Endothelial cell of umbilical vein (primary cell): ENCODE data around the gene MBD3. TPM values are rescaled to one million over a fixed set of nuclear protein-coding genes. Genes with fewer than 3 reads are reported as not detected.
A peak's percentile ranks its signal among the peaks of the same experiment; 100 is the strongest.

ENCODE experiments used
- BruUV-seq: library from RNA; stranded (reverse); fragments of 400-500 nt; replicated peaks from 2 replicates; lab custom pipeline; 2021; lab: Mats Ljungman, UMichigan
- CTCF ChIA-PET: fragments of 300-600, 350-600 bp; sonication (Branson Sonifier 250); formaldehyde crosslinking; loops from one replicate; lab custom pipeline; 2021; ENCODE audit warnings: antibody characterized with exemption, inconsistent platforms; lab: Charles Lee
- POLR2A ChIA-PET: fragments of 300-600, 350-600 bp; sonication (Branson Sonifier 250); formaldehyde crosslinking; loops from one replicate; lab custom pipeline; 2021; ENCODE audit warnings: antibody characterized with exemption, inconsistent platforms; lab: Charles Lee
- DNase-seq: peaks from one replicate; pipeline ENCODE4 v3.0.0-alpha.2; 2011; ENCODE audit warnings: low read depth, low spot score
- FAIRE-seq: peaks from 2 replicates; lab custom pipeline; 2011; peaks lifted over from hg19 to GRCh38; lab: Jason Lieb, UNC
- H2AFZ ChIP-seq: 2 replicates; pipeline ENCODE4 v1.6.0; 2012; ENCODE audit warnings: low read depth, low read length, control low read depth, inconsistent platforms
- H3K27ac ChIP-seq: 2 replicates; pipeline ENCODE4 v1.5.1; 2011; ENCODE audit warnings: low read depth, mild to moderate bottlenecking, control low read depth, low read length, moderate library complexity; ENCODE audit not compliant: insufficient read depth
- H3K27me3 ChIP-seq, 2 experiments: 2 replicates each; pipeline versions ENCODE4 v1.6.0 to v1.6.1; 2011; ENCODE audit warnings: low read length in 2 of 2, mixed read lengths in 1 of 2; ENCODE audit not compliant: control insufficient read depth in 2 of 2, insufficient read depth in 2 of 2
- H3K36me3 ChIP-seq, 2 experiments: 2 replicates in 1 of 2; 3 replicates in 1 of 2; pipeline ENCODE4 v1.5.1; 2011; ENCODE audit warnings: low read length in 2 of 2, mild to moderate bottlenecking in 1 of 2, moderate library complexity in 1 of 2; ENCODE audit not compliant: control insufficient read depth in 2 of 2, insufficient read depth in 2 of 2; ENCODE audit errors: extremely low read depth in 1 of 2
- H3K4me1 ChIP-seq: 3 replicates; pipeline ENCODE4 v1.5.1; 2011; ENCODE audit warnings: mild to moderate bottlenecking, low read length; ENCODE audit not compliant: control insufficient read depth, insufficient read depth; ENCODE audit errors: extremely low read depth
- H3K4me2 ChIP-seq: 2 replicates; pipeline ENCODE4 v1.6.1; 2011; ENCODE audit warnings: low read length, control low read depth, mixed read lengths; ENCODE audit not compliant: insufficient read depth
- H3K4me3 ChIP-seq, 3 experiments: fragments of 200-600 bp in 1 of 3; sonication (generic), shearing (Covaris generic) in 1 of 3; replicated peaks in 1 of 3; 2 replicates each; pipeline ENCODE4 v1.5.1; 2011 to 2016; ENCODE audit warnings: control low read depth in 3 of 3, low read length in 3 of 3, mild to moderate bottlenecking in 2 of 3, inconsistent platforms in 1 of 3, low read depth in 1 of 3, moderate library complexity in 1 of 3; ENCODE audit not compliant: insufficient read depth in 1 of 3
- H3K79me2 ChIP-seq: 2 replicates; pipeline ENCODE4 v1.6.0; 2012; ENCODE audit warnings: low read length, inconsistent platforms; ENCODE audit not compliant: control insufficient read depth, insufficient read depth
- H3K9ac ChIP-seq: replicated peaks from 2 replicates; pipeline ENCODE3; 2011; ENCODE audit warnings: low read length, control low read depth; ENCODE audit not compliant: insufficient read depth; ENCODE audit errors: extremely low read depth
- H3K9me1 ChIP-seq: replicated peaks from 3 replicates; pipeline ENCODE4 v1.6.0; 2011; ENCODE audit warnings: mild to moderate bottlenecking, low read length; ENCODE audit not compliant: control insufficient read depth, insufficient read depth; ENCODE audit errors: extremely low read depth
- H3K9me3 ChIP-seq: replicated peaks from 2 replicates; pipeline ENCODE4 v1.5.1; 2012; ENCODE audit warnings: low read length, inconsistent platforms; ENCODE audit not compliant: control insufficient read depth, insufficient read depth
- H4K20me1 ChIP-seq: replicated peaks from 2 replicates; pipeline ENCODE3; 2011; ENCODE audit warnings: mild to moderate bottlenecking, low read length; ENCODE audit not compliant: control insufficient read depth, insufficient read depth; ENCODE audit errors: extremely low read depth
- CTCF ChIP-seq, 2 donors: IDR thresholded peaks; 1 replicate in 1 of 2; 2 replicates in 1 of 2; pipeline ENCODE4 v1.5.1; 2011; ENCODE audit warnings: low read length in 2 of 2, mild to moderate bottlenecking in 2 of 2, moderate library complexity in 2 of 2, control low read depth in 1 of 2, inconsistent platforms in 1 of 2, low read depth in 1 of 2; ENCODE audit not compliant: insufficient read depth in 1 of 2; ENCODE audit errors: extremely low read depth in 1 of 2
- FOS ChIP-seq: IDR thresholded peaks from 2 replicates; pipeline ENCODE4 v1.6.1; 2011; ENCODE audit warnings: mild to moderate bottlenecking, low read length, moderate library complexity, borderline replicate concordance; ENCODE audit not compliant: insufficient read depth
- POLR2A ChIP-seq: IDR thresholded peaks from 2 replicates; pipeline ENCODE4 v1.6.1; 2012; ENCODE audit warnings: low read depth, mild to moderate bottlenecking, control low read depth, low read length
- POLR2AphosphoS5 ChIP-seq: IDR thresholded peaks from 2 replicates; pipeline ENCODE4 v1.6.1; 2012; ENCODE audit warnings: low read depth, mild to moderate bottlenecking, control low read depth, low read length, moderate library complexity; ENCODE audit not compliant: insufficient read depth
- dilution Hi-C: fragments of 300-500 bp; cut with MboI; formaldehyde crosslinking; loops from one replicate; pipeline ENCODE4 v1.15.0; 2019; ENCODE audit warnings: low sequenced_read_pairs; ENCODE audit not compliant: extremely low pct_ligation_motif_present
- intact Hi-C: fragments of 100-400 bp; cut with micrococcal nuclease; formaldehyde crosslinking; loops from one replicate; pipeline ENCODE4 v1.10.0; 2022
- polyA plus RNA-seq, 4 experiments: library from polyadenylated mRNA; depleted of rRNA in 3 of 4; stranded (reverse) in 3 of 4; unstranded in 1 of 4; fragments of >200 nt; gene quantifications; 2 replicates each; pipeline versions ENCODE4 v1.2.1 to v1.2.3, GENCODE V29; 2011 to 2012; ENCODE audit warnings: missing spikeins in 1 of 4
- total RNA-seq: library from RNA; stranded (reverse); gene quantifications from 2 replicates; pipeline ENCODE4 v1.2.3, GENCODE V29; 2021

The MBD3 gene
- total and polyA plus RNA-seq, 2 donors (not counting 3 experiments of a cell fraction or from before 2014, with no cell fraction given) = 96.8 to 120 TPM

GRCh38 chr19:1590641-1591397 lies 1.8 kb downstream of the MBD3 start:
- peaks cover 15% of the 10 kb centered on the region for H3K4me1 ChIP-seq
- TF ChIP-seq POLR2AphosphoS5 (peak; percentile 55), POLR2A (peak; percentile 76), CTCF (IDR thresholded peaks at IDR 0.05; ENCODE audit: extremely low read depth in 1 of 2, insufficient read depth in 1 of 2, low read depth in 1 of 2, low read length in 2 of 2) (peak in 1 of 2 donors; percentile 40), FOS (no peak)
- peaks cover 0 to 4% of the 10 kb centered on the region in 2 experiments for H3K36me3 ChIP-seq
- FAIRE-seq (peak; percentile 49), DNase-seq (peak; percentile 23)
- dilution Hi-C loops = no loop called here
- POLR2A ChIA-PET = interaction anchor here (0.7 kb wide), 1 partner anchor 13 kb away, joined by 3 read pairs; no protein-coding TSS in a partner anchor
- no peaks in the 10 kb centered on the region for H4K20me1 ChIP-seq
- BruUV-seq = no TSS peak
- intact Hi-C loops = loop anchor here (10.0 kb wide), 1 partner anchor 186 kb away; the partner anchor contains the start of genes DAZAP1 and GAMT
- H3K9ac ChIP-seq = peak overlapping the region; percentile 100
- peak overlapping the region; percentile 89 to 99 (median 99) for H3K4me3 ChIP-seq
- H3K27me3 ChIP-seq = no peaks in the 10 kb centered on the region
- no peaks in the 10 kb centered on the region for H3K9me1 ChIP-seq
- no peak overlapping the region for H2AFZ ChIP-seq
- peaks cover 56% of the 10 kb centered on the region for H3K79me2 ChIP-seq
- CTCF ChIA-PET = interaction anchor here (0.8 to 4.0 kb wide), 9 partner anchors 10 to 247 kb away, joined by 3 to 26 read pairs (median 4); no protein-coding TSS in a partner anchor
- peak overlapping the region; percentile 95 for H3K4me2 ChIP-seq
- H3K27ac ChIP-seq = peak overlapping the region; percentile 88
- no peaks in the 10 kb centered on the region for H3K9me3 ChIP-seq
